Breast epithelium (tissue), 3 donors: ENCODE measurements around the gene AK9.

Experiments used
- POLR2A ChIP-seq: fragments of 450-650 bp; IDR thresholded peaks from one replicate; pipeline ENCODE4 v1.6.1; 2016; ENCODE audit warnings: antibody characterized with exemption, mild to moderate bottlenecking, moderate library complexity
- TF ChIP-seq, protein P1 (sequence below), 3 donors: fragments of 450-650 bp; IDR thresholded peaks; one replicate each; pipeline ENCODE4 v1.5.1; 2016 to 2017; ENCODE audit warnings: antibody characterized with exemption in 3 of 3, mild to moderate bottlenecking in 3 of 3, moderate library complexity in 3 of 3

DNA sequence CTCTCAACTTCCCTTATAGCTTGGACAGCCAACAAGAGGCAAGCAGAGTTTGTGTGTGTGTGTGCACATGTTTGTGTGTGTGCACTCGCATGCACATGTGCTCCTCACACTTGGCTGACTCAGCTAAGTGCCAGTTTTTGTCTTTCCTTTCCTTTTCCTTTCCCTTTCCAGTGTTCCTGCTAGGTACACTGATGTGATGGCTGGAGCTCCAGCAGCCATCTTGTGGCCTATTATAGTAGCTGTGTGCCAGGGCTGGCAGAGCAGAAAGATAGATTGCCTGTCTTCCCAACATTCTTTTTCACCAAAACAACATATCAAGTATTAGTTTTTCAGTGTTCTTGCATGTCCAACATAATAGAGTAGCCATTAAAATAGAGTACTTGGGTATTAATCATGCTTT lies 79.5 kb downstream of the AK9 start:
- TF ChIP-seq, protein P1, sequence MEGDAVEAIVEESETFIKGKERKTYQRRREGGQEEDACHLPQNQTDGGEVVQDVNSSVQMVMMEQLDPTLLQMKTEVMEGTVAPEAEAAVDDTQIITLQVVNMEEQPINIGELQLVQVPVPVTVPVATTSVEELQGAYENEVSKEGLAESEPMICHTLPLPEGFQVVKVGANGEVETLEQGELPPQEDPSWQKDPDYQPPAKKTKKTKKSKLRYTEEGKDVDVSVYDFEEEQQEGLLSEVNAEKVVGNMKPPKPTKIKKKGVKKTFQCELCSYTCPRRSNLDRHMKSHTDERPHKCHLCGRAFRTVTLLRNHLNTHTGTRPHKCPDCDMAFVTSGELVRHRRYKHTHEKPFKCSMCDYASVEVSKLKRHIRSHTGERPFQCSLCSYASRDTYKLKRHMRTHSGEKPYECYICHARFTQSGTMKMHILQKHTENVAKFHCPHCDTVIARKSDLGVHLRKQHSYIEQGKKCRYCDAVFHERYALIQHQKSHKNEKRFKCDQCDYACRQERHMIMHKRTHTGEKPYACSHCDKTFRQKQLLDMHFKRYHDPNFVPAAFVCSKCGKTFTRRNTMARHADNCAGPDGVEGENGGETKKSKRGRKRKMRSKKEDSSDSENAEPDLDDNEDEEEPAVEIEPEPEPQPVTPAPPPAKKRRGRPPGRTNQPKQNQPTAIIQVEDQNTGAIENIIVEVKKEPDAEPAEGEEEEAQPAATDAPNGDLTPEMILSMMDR (IDR thresholded peaks at IDR 0.05) = no peak
- no peak for TF ChIP-seq POLR2A
